D341Med (cell line): ENCODE results near the gene STXBP6.
"Not testable (repeated sequence)": the region's sequence is repeated elsewhere in the genome, so short reads cannot be mapped to it uniquely, and the experiment has no call there.

Experiments used
- DNase-seq: peaks from one replicate; pipeline ENCODE4 v3.0.0; 2012; ENCODE audit warnings: low spot score

Gene STXBP6

DNA sequence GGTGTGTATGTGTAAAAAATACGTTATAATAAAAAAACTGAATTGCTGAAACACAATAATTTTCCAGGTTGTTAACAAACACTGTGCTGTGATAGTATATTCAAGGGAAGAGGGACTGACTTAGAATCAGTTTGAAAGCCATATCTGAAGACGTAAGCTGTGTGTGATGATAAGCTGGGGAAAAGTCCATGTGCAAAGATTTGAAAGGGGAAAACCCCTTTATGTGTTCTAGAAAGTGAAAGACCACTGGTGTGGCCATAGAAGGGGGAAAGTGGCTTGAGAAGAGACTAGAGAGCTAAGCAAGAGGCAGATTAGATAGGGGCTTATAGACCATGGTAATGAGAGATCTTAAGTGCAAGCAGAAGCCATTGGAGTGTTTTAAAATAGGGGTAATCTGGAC is 220.1 kb downstream of the STXBP6 start:
- DNase-seq = no peak

DNA sequence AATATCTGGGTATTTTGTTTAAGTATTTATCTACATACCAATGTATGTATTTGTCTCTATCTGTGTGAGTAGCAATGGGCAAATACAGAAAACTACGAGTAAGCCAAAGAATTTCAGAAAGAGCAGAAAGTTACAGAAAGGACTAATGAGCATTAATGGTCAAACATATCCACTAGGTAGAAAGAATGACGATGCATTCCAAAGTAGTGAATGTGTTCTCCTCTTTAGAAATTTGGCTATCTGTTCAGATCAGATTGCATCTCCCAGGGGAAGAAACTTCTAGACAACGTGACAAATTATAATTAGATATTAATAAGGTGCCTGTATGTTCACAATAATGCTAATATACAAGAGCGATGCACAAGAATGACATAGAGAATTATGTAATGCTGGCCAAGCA is 221.5 kb downstream of the STXBP6 start:
- DNase-seq = no peak

DNA sequence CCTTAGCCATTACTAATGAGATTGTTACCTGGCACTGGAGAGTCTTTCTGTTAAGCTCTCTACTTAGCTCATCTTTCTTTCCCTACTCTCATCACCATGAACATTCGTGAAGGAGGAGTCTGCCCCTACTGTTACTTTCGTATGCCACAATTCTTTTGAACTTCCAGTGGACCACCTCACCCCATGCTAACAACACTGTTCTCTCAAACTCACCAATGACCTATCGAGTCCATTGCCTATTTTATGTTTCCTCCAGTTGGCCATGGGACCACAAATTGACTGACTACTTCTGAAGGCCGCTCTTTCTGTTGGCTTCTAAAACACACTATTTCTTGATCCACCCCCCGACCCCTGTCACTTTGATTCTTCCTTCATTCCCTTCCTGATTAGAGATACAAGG is 223.6 kb downstream of the STXBP6 start:
- no peak for DNase-seq

DNA sequence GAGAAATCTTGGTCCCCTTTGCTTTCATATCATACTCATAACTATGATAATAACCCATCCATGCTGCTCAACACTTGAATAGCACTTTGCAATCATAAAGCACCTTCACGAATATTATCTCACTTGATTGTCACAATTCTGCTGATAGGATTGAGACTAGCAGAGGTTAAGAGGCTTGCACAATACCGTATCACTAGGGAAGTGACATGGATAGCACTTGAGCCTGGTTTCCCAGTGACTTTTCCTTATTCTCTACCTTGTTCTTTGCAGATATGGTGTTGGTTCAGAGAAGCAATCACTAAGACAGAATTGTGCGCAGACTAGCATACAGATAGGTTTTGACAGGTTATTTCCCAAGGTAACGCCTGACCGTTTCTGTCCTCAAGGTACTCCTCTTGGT is 229.3 kb downstream of the STXBP6 start:
- DNase-seq = no peak

DNA sequence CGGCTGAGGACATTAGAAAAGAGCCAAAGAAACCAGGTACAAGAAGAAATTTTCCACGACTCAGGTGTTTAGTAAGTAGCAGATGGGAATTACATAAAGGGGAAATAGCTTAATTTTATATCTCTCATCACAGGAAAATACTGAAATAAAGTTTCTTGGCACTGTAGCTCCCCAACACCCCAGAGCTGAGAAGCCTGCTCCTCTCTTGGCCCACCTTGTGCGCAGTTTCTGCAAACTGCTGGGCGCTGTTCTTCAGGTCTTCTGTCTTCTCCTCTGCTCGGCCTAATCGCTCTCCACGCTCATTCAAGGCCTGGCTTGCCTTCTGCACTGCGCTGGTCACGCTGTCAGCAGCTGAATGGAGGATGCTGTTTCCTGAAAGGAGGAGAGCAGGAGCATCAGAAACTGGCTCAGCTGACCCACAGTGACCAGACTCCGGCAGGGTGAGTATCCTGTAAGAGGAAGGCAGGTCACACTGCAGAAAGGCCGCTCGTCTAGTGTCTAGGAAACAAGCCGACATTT is 231.1 kb downstream of the STXBP6 start:
- DNase-seq = no peak

DNA sequence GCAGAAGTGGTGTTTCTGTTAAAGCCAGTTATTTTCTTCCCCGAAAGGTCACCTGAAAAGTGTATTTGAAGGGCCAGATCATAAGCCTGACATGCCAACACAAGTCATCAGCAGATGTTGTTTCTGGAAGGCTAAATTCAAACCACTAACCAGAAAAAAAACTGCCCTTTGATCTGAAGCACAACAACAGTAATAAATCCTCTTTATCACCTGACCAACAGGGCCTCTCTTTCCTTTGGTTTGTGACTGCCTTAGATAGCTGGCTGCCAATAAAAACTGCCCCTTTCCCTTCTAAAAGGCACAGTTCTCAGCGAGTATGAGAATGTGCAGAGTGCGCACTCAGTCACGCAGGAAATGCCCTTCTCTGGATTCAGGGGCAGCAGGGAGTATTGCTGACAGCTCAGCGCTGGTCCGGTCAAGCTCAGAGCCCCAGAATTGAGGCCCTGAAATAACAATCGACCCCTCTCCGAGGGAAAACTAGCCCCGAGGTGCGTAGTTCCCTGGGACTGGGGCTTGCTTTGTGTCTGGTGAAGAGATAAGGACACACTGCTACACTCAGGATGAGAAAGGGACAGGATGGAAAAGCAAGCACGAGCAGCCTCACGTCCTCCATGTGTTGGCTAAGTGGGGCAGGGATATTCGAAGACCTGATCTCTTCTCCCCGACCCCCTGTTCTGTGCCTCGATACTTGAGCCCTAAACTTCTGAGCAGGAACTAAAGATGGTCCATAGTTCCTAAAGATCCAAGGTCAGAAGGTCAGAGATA is 231.7 kb downstream of the STXBP6 start:
- no peak for DNase-seq

DNA sequence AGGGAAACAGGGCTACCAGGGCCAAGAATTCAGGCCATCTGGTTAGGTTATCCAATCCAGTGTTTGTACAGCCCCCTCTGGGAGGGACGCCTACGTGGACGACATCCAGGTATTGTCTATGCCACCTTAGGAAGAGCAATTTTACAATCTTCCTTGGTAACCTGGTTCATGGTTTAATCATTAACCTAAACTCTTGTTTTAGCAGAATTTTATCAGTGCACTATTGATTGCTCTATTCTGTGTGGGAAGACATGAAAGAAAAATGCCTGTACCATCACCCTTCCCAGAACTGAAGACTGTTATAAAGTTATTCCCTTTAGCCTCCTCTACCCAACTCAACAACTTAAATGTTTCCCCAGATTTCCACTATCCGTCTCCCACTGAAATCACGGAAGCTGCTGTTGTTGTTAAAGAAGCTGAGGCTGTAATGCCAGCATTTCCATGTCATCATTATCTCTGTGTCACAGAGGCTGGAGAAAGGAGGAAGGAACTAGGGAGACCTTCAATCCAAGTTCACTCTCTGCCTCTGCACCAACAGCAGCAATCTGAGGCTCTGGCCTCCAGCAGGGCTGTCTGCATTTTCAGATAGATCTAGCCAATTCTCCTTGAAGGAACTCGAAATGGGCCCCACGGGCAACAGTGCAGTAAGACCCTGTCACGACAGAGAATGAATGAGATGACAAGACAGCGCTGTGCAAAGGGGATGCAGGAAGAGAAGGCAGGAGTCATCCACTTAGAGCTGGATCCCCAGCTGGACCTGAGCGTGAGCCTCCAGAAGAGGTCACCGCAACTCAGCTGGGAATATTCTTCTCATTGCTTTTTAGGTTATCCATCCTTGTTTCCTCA is 232.5 kb downstream of the STXBP6 start:
- DNase-seq = no peak

DNA sequence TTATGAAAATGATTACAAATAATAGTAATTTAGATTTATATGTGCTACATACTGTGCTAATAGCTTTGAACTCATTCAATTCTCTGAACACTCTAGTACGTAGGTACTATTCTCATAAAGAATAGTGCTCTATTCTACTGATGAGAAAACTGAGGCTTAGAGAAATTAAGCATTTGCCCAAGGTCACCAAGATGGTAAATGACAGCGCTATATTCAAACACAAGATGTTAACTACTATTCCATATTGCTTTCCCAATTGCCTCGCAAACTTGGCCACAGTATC is 233.1 kb downstream of the STXBP6 start:
- DNase-seq = no peak

DNA sequence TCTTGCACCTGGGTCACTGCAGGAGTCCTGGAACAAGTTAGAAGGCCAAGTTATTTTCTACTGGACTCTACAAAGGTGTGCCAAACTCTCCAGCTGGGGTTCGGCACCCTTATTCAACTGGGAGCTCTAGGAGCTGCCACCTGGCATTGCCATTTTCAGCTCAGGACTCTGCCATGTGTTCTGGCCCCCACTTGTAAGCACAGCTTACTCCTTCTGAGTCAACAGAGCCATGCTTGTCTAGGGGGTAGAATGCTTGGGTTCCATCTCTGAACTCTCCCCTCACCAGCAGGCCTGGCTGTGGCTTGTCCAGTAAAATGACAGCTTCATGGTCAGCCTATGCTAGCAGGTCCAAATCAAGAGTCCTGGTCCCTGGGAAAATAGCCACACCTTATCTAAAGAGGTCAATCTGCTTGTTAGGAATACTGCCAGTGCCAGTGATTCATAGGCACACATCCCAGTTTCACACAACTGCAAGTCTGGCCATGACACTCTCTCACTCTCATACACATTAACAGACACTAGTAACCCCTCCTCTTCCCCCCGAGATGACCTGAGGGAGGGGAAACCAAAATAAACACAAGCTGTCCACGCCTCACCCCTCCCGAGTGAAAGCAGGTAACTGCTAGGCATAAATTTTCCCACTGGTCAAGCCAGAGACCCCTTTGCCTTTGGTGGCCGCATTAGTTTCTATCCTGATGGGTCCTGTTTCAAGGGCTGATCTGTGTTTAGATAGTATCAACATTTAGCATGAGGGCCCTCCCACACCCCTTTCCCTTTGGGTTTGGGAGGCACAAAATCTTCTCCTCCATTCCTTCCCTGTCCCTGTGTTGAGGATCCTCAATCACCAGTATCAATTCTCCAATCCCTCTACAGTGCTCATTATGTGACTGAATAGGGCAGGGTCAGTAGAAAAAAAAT is 233.7 kb downstream of the STXBP6 start:
- no peak for DNase-seq

DNA sequence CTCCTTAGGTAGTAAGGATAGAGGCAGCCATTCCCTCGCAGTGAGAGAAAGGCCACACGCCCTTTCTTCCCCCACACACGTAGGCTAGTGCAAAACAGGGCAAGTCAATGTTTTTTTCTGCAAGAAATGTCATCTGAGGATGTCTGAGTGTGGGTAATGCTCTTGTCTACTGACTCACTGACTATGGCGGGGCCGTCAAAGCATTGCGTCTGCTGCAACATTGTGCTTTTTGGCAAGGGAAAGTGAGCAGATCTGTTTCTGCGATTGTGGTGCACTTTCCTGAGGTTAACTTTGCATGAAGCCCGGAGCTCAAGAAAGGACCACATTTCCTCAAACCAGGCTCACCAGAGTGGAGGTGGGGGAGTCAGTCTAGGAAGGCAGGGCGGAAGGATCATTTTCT is 234.4 kb downstream of the STXBP6 start:
- DNase-seq = no peak

DNA sequence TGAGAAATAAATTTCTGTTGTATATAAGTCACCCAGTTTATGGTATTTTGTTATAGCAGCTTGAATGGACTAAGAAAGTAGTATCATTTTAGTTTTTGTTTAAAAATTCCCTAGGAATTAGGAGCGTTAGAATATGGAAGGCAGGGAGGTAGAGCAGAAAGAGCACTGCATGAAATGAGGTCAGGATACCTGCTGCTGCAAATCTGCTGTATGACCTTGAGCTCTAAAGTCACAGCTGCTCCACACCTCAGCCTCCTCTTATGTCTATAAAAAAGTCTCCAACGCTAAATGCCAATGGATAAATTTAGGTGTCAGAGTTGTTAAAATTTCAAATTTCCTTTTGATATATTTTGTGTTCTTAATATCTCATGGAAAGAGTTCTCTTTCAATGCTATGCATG is 235.0 kb downstream of the STXBP6 start:
- no peak for DNase-seq

DNA sequence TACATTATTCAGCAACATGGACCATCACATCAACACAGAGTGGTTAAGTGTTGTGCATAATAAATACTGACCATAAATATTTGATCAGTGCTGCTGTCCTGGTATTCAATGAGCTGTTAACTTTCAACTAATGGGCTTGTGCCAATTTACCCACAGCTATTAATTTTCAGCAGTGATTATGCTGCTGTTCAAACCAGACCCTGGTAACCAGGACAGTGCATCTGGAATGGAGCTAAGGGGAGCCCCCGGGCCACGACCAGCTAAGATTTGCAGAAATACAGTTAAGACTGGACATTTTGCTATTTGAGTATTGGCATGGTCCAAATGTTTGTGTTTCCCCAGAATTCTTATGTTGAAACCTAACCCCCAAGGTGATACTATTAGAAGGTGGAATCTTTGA is 235.6 kb downstream of the STXBP6 start:
- DNase-seq = no peak

DNA sequence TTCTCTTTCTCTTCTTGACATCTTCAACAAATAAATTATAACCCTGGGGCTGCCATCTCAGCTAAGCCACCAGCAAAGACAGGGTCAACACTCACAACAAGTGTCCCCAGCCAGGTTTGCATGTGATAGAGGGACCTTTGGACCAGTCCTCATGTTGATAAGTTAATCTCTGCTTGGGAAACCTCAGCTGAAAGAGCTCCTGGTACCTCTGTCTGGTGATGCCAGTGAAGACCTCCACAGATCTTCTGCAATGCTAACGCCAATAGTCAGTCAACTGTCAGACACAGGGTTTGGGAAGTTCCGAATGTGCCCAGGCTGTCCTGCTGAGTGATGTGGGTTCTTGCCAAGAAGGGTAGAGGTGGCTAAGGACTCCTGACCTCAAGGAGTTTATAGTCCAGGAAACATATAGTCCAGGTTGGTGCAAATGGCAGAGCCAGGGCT is 236.1 kb downstream of the STXBP6 start:
- no peak for DNase-seq

DNA sequence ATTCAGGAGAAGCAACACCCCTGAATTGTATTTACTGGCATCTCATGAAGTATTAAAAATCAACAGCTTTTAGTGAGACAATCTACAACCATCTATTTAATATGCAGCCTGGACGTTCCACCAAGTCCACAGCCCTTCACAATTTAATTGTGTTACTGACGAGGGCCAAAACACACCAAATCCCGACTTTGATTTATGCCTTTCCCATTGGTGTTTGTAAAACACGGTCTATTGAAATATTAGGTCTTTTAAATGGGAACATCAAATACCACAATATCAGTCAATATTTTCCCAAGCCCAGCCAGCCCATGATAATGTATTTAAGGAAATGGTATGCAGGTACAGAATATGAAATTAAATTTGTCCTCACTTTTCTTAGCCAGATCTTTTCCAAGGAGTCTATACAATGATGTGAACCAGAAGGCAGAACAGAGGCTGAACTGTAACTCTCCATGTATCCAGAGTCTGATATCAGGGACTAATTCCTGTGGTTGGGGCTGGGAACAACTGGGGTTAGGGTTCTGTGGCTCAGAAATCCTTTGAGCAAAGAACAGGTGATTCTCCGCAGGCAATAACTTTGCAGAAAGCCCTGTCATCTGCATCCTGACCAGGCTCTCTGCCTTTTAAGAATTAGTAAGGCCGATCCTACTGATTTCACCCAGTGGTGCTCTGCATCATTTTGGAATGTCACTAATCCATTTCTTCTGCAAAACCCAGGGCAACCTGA is 236.7 kb downstream of the STXBP6 start:
- no peak for DNase-seq

DNA sequence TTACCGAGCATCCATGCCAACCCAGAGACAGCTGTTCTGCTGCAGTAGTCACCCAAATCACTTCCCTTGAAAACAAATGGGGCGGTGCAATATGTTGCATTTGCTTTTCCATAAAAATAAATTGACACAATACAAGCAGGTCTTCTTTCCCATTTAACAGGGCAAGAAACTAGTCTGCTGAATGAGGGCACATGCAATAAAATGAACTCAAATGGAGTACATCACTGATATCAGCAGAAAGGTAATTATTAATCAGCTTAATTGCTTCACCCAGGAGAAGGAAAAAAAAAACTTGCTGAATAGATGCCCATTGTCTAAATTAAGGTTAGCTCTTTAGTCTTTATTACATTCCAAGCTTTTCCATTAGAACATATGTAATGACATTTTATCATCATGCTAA is 240.8 kb downstream of the STXBP6 start:
- DNase-seq = no peak

DNA sequence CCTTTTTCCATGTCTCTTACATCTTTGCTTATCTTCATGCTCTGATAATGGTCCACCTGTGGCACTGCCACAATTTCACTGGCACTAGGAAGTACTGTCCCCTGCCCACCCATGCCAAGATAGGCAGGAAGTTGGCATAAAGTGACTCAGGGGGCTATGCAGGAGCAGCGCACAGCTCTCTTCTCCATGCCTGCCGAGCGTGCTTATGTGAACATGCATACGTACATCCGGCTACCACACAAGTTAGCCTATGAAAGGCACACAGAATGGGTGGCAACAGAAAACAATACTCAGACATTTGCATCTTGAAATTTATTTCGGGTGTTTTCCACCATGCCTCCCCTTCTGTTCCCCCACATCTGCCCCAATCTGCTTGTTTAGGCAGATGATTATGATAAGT is 241.5 kb downstream of the STXBP6 start:
- no peak for DNase-seq

DNA sequence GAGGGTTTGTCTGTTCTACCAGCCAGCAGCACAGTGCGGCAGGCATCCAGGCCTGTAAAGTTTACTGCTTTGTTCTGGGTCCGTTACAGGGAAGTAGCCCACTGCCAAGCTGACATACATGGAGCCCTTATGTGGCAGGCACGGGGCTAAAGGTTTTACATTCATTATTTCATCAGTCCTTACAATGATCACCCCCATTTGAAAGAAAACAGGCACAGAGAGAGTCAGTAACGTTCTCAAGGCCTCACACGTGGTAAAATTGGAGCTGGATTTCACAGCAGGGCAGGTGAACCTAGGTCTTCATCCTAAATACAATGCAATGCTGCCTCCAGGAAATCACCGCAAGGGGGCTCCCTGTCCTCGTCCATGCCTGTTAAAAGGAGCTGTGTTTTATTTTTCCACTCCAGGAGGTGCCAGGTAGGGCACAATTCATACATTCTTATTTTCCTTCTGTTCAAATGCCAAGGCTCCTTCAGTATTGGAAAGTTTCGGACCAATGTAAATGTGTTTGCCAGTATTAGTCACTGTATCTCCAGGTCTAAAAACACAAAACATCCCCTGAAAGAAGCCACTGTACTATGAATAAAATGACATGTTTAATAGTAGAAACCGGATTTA is 243.8 kb downstream of the STXBP6 start:
- peak; percentile 67 for DNase-seq

DNA sequence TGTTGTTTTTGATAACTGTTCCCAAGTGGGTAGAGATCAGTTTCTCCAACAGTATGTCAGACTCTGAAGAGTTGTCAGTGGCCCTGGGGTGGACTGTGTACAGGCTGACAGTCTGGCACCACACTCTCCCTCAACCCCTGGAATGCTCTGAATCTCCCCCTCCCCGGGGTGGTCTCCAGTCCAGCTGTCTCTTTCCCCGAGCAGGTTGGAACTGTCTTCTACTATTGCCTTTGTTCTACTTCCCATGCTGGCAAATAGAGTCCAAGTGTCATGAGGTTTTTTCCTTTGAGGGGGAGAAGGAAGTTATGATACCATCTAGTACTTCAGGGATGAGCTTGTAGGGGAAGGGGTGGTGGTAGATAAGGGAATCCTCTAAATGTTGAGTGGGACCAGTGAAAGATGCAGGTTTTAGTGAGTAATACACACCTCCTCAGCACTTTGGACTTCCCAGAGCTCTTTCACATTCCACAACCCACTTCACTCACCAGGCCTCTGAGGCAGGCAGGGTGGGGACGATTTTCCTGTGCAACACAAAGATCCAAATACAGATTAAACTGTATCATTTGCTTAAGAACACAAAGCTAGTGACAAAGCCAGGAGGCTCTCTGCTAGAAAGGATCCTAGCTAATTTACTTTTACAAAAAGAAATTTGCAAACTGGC is 245.3 kb downstream of the STXBP6 start:
- no peak for DNase-seq

DNA sequence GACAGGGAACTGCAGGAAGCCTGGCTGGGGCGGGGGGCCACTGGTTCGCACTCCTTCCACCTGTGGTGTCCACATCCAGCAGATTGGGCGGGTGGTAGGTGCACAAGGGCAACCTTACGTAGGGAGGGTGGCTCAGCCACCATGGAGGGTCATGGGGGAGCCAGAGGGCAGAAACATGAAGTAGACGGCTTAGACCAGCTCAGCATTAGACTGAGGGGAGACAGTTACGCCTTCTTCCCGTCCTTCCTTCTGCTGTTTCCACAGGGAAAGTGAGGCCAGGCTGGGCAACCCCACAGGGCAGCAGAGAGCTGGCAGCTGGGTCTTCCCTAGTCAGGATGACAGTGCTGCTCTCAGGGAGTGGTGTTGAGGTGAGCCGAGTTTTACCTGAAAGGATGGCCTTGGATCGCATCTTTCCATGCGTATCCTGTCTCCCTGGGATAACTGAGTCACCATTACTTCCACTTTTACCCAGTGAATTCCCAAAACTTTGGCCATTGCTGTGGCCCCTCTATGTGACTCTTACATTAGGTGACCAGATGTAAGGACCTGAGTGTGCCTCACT is 245.9 kb downstream of the STXBP6 start:
- no peak for DNase-seq

DNA sequence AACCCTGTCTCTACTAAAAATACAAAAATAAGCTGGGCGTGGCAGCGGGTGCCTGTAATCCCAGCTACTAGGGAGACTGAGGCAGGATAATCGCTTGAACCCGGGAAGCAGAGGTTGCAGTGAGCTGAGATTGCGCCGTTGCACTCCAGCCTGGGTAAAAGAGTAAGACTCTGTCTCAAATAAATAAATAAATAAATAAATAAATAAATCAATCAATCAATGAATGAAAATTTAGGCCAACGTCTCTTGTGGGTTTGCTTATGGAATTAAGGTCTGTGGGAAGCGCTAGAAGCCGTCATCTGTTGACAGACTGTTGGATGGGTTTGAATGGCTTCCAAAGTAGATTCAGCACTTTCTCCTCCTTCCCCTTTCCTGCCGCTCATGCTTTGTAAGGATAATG is 246.5 kb downstream of the STXBP6 start:
- DNase-seq = not testable (repeated sequence)
